Measurements from ENCODE around the gene DMWD. TPM values are rescaled to one million over a fixed set of nuclear protein-coding genes. Genes with fewer than 3 reads are reported as not detected.
A peak's percentile ranks its signal among the peaks of the same experiment; 100 is the strongest.

The DMWD gene
- total RNA-seq, 5 donors from 2014 or later (not counting 1 experiment from before 2014, with no cell fraction given) = 28.4 to 53.3 (median 44.6) TPM

DNA sequence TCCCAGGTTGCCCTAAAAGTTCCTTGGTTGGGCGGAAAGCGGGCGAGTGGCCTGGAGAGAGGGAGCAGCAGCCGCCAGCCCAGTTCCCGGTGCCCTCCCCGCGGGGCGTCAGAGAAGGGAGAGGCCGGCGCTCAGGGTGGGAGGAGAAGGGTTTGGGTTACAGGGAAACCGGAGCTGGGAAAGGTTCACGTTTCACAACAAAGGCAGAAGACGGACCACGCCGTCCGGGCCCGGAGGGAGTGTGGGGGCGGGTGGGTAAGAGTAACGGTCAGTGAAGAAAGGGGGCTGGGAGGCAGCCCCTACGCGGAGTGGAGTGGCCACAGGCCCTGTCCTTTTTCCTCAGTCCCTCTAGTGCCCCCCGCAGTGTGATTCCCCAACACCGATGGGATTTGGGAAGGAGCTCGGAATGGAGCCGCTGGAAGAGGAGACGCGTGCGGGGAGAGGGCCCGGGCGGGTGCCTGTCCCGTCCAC is 25.2 kb downstream of the DMWD start:
- peak overlapping the region; percentile 43 to 90 (median 44) for H3K4me3 Mint-ChIP-seq
- ChIA-PET CTCF (interaction anchor here in 1 of 2 donors (0.6 kb wide), 1 partner anchor 16 kb away, joined by 3 read pairs; no protein-coding TSS in a partner anchor), POLR2A (no interaction called here)
- peaks cover 9 to 20% (median 11%) of the 10 kb centered on the region in 3 donors for H3K4me1 Mint-ChIP-seq
- H3K27ac ChIP-seq (ENCODE audit: low read length) = no peak overlapping the region
- ATAC-seq (replicated peaks in 1 of 4) (no peak), DNase-seq (no peak)
- H3K4me3 ChIP-seq (ENCODE audit: control insufficient read depth in 1 of 2, extremely low read depth in 1 of 2, low read length in 1 of 2) = peak overlapping the region in 1 of 2 donors; percentile 34
- peaks cover 0 to 66% of the 10 kb centered on the region in 2 experiments for H3K27me3 ChIP-seq (replicated peaks in 1 of 2; ENCODE audit: control insufficient read depth in 2 of 2, extremely low read depth in 1 of 2, insufficient read depth in 2 of 2, low read length in 1 of 2)
- H3K4me1 ChIP-seq (ENCODE audit: control insufficient read depth in 1 of 2, extremely low read depth in 1 of 2, insufficient read depth in 2 of 2, low read length in 2 of 2) = peaks cover 2 to 35% of the 10 kb centered on the region in 2 experiments
- WGBS (ENCODE audit: insufficient coverage) = 50% methylated on average over 16 of the region's 31 CpGs
- no peaks in the 10 kb centered on the region for H3K36me3 Mint-ChIP-seq
- H3K9me3 Mint-ChIP-seq = no peaks in the 10 kb centered on the region
- H3K9me3 ChIP-seq = no peaks in the 10 kb centered on the region
- H3K27me3 Mint-ChIP-seq = peaks cover 8 to 20% of the 10 kb centered on the region in 2 donors
- H3K36me3 ChIP-seq (ENCODE audit: control insufficient read depth in 2 of 2, extremely low read depth in 1 of 2, insufficient read depth in 1 of 2, low read length in 1 of 2) = no peaks in the 10 kb centered on the region
- H3K27ac Mint-ChIP-seq = no peak overlapping the region

DNA sequence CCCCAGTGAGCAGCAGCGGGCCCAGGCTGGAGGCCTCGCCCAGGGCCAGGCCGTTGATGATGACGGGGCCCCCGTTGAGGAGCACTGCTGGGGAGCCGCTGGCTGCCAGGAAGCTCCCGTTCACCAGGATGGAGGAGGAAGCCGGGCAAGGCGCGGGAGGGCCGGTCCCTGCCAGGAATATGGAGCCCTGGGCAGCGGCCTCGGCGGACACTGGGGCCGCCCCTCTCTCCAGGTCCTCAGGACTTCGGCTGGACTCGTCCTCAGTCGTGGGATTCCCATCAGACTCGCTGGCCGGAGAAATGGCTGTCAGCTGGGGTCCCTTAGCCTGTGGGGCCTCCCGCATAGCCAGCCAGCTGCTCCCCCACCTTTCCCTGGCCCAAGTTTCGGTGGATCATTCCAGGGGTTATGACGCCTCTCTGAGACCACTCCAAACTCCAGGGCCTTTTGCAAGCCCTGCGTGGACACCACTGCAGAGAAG is 25.7 kb downstream of the DMWD start:
- Mint-ChIP-seq H3K9me3 (no peaks in the 10 kb centered on the region), H3K27me3 (peaks cover 8 to 22% of the 10 kb centered on the region in 2 donors), H3K4me3 (peak overlapping the region; percentile 43 to 90 (median 44)), H3K4me1 (peaks cover 9 to 16% (median 11%) of the 10 kb centered on the region in 3 donors), H3K36me3 (no peaks in the 10 kb centered on the region), H3K27ac (no peak overlapping the region)
- ChIA-PET POLR2A (no interaction called here), CTCF (interaction anchor here in 1 of 2 donors (0.6 kb wide), 1 partner anchor 15 kb away, joined by 3 read pairs; no protein-coding TSS in a partner anchor)
- Histone ChIP-seq H3K27me3 (replicated peaks in 1 of 2; ENCODE audit: control insufficient read depth in 2 of 2, extremely low read depth in 1 of 2, insufficient read depth in 2 of 2, low read length in 1 of 2) (peaks cover 0 to 69% of the 10 kb centered on the region in 2 experiments), H3K4me1 (ENCODE audit: control insufficient read depth in 1 of 2, extremely low read depth in 1 of 2, insufficient read depth in 2 of 2, low read length in 2 of 2) (peaks cover 2 to 35% of the 10 kb centered on the region in 2 experiments), H3K36me3 (ENCODE audit: control insufficient read depth in 2 of 2, extremely low read depth in 1 of 2, insufficient read depth in 1 of 2, low read length in 1 of 2) (no peaks in the 10 kb centered on the region), H3K27ac (ENCODE audit: low read length) (no peak overlapping the region), H3K4me3 (ENCODE audit: control insufficient read depth in 1 of 2, extremely low read depth in 1 of 2, low read length in 1 of 2) (no peak overlapping the region), H3K9me3 (no peaks in the 10 kb centered on the region)
- no peak for ATAC-seq (replicated peaks in 1 of 4)
- 92% methylated on average over 24 of the region's 24 CpGs for WGBS (ENCODE audit: insufficient coverage)
- no peak for DNase-seq

DNA sequence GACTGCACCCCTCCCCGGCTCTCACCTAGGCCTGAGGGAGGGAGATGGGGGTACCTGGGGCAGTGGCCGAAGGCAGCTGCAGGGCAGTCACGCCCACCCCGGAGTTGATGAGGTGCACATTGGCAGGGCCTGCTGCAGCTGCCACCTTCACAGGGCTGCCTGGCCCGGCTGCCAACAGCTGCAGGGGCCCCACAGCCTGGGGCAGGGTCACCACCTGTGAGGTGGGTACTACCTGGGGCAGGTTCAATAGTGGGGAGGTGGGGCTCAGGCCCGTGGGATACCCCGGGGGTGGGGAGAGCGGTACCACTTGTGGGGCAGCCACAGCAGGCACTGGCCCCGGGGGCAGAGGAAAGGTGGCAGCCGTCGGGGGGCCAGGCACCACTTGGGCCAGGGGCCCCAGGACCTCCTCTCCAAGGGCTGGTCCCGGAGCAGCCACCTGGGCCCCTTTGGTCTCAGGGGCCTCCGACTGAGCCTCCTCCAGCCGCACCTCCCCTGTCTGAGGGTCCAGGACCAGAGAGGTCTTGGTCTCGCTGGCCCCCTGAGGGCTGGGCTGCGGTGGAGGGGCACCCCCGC is 26.3 kb downstream of the DMWD start:
- Histone ChIP-seq H3K4me1 (ENCODE audit: control insufficient read depth in 1 of 2, extremely low read depth in 1 of 2, insufficient read depth in 2 of 2, low read length in 2 of 2) (peaks cover 2 to 35% of the 10 kb centered on the region in 2 experiments), H3K27me3 (replicated peaks in 1 of 2; ENCODE audit: control insufficient read depth in 2 of 2, extremely low read depth in 1 of 2, insufficient read depth in 2 of 2, low read length in 1 of 2) (peaks cover 0 to 73% of the 10 kb centered on the region in 2 experiments), H3K4me3 (ENCODE audit: control insufficient read depth in 1 of 2, extremely low read depth in 1 of 2, low read length in 1 of 2) (no peak overlapping the region), H3K9me3 (no peaks in the 10 kb centered on the region), H3K36me3 (ENCODE audit: control insufficient read depth in 2 of 2, extremely low read depth in 1 of 2, insufficient read depth in 1 of 2, low read length in 1 of 2) (no peaks in the 10 kb centered on the region), H3K27ac (ENCODE audit: low read length) (no peak overlapping the region)
- WGBS (ENCODE audit: insufficient coverage) = 92% methylated on average over 14 of the region's 17 CpGs
- Mint-ChIP-seq H3K27me3 (peaks cover 8 to 22% of the 10 kb centered on the region in 2 donors), H3K4me1 (peaks cover 9 to 16% (median 11%) of the 10 kb centered on the region in 3 donors), H3K9me3 (no peaks in the 10 kb centered on the region), H3K36me3 (no peaks in the 10 kb centered on the region), H3K4me3 (peak overlapping the region in 1 of 3 donors; percentile 51), H3K27ac (no peak overlapping the region)
- DNase-seq (no peak), ATAC-seq (replicated peaks in 1 of 4) (no peak)
- CTCF ChIA-PET = no interaction called here
- POLR2A ChIA-PET = no interaction called here

DNA sequence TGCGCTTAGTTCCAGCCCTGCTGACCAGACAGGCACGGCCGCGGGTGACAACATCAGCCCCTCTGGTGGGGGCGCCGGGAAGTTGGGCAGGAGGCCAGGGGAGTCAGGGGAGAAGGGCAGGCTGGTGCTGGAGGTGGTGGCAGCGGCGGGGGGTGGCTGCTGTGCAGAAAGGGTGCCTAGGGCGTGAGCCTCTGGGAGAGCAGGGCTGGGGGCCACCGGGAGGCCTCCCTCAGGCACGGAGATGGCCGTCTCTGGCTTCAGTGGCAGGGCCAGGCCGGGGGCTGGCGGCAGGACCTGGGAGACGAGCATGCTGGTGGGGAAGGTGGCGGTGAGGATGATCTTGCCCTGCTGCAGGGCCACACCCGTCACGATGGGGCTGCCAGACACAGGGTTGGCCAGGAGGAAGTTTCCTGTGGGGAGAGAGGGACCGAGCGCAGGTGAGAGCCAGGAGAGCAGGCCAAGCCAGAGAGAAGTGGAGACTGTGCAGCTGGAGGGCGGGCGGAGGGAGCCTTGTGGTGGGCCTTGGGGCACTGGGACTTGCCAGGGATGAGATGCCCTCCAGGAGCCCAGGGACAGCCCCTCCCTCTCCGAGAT is 26.8 kb downstream of the DMWD start:
- H3K4me3 ChIP-seq (ENCODE audit: control insufficient read depth in 1 of 2, extremely low read depth in 1 of 2, low read length in 1 of 2) = no peak overlapping the region
- H3K36me3 Mint-ChIP-seq = no peaks in the 10 kb centered on the region
- H3K4me1 ChIP-seq (ENCODE audit: control insufficient read depth in 1 of 2, extremely low read depth in 1 of 2, insufficient read depth in 2 of 2, low read length in 2 of 2) = peaks cover 2 to 31% of the 10 kb centered on the region in 2 experiments
- H3K4me1 Mint-ChIP-seq = peaks cover 5 to 12% (median 8%) of the 10 kb centered on the region in 3 donors
- H3K27me3 Mint-ChIP-seq = peaks cover 8 to 22% of the 10 kb centered on the region in 2 donors
- H3K27ac Mint-ChIP-seq = no peak overlapping the region
- ChIA-PET CTCF (no interaction called here), POLR2A (no interaction called here)
- ATAC-seq (replicated peaks in 1 of 4) (no peak), DNase-seq (no peak)
- no peaks in the 10 kb centered on the region for H3K9me3 ChIP-seq
- H3K27me3 ChIP-seq (replicated peaks in 1 of 2; ENCODE audit: control insufficient read depth in 2 of 2, extremely low read depth in 1 of 2, insufficient read depth in 2 of 2, low read length in 1 of 2) = peaks cover 0 to 73% of the 10 kb centered on the region in 2 experiments
- 83% methylated on average over 22 of the region's 23 CpGs for WGBS (ENCODE audit: insufficient coverage)
- H3K9me3 Mint-ChIP-seq = no peaks in the 10 kb centered on the region
- no peak overlapping the region for H3K27ac ChIP-seq (ENCODE audit: low read length)
- peak overlapping the region in 1 of 3 donors; percentile 51 for H3K4me3 Mint-ChIP-seq
- H3K36me3 ChIP-seq (ENCODE audit: control insufficient read depth in 2 of 2, extremely low read depth in 1 of 2, insufficient read depth in 1 of 2, low read length in 1 of 2) = no peaks in the 10 kb centered on the region

DNA sequence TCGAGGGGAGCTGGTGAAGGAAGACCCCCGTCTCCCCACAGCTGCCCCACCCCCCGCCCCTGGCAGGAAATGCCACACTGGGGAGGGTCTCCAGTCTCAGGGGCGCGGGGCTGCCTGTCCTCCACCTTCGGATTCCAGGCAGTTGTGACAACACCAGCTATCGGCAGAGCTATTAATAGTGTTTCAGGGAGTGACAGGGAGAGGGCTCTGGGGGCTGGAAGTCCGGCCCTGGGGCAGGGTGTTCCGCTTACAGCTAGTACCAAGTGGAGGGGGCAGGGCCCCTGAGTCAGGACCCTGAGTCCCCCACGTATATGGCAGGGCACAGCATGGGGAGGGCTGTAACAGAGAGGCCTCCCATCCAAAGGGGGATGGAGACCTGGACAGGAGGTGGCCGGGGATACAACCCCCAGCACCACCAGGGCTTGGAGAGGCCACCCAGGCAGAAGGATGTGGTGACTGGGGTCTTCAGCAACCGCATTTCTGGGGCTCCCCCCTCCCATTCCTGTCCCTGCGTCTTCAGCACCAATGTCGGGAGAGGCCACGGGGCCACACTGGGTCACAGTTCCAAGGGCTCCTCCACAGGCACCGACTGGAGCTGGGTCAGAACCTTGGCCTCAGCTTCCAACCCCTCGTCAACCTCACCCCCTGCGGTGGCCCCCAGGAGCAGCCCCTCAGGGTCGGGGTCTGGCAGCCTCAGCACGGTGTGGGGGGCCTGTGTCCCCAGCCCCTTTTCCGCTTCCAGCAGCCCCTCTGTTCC is 27.5 kb downstream of the DMWD start:
- no peak overlapping the region for H3K4me3 ChIP-seq (ENCODE audit: control insufficient read depth in 1 of 2, extremely low read depth in 1 of 2, low read length in 1 of 2)
- H3K9me3 ChIP-seq = no peaks in the 10 kb centered on the region
- peaks cover 8 to 22% of the 10 kb centered on the region in 2 donors for H3K27me3 Mint-ChIP-seq
- H3K4me1 ChIP-seq (ENCODE audit: control insufficient read depth in 1 of 2, extremely low read depth in 1 of 2, insufficient read depth in 2 of 2, low read length in 2 of 2) = peaks cover 0 to 24% of the 10 kb centered on the region in 2 experiments
- POLR2A ChIA-PET = no interaction called here
- WGBS (ENCODE audit: insufficient coverage) = 71% methylated on average over 16 of the region's 21 CpGs
- CTCF ChIA-PET = interaction anchor here in 1 of 2 donors (0.6 kb wide), 1 partner anchor 48 kb away, joined by 6 read pairs; no protein-coding TSS in a partner anchor
- no peaks in the 10 kb centered on the region for H3K36me3 ChIP-seq (ENCODE audit: control insufficient read depth in 2 of 2, extremely low read depth in 1 of 2, insufficient read depth in 1 of 2, low read length in 1 of 2)
- H3K27ac Mint-ChIP-seq = peak overlapping the region in 1 of 2 donors; percentile 36
- H3K27me3 ChIP-seq (replicated peaks in 1 of 2; ENCODE audit: control insufficient read depth in 2 of 2, extremely low read depth in 1 of 2, insufficient read depth in 2 of 2, low read length in 1 of 2) = peaks cover 0 to 75% of the 10 kb centered on the region in 2 experiments
- H3K4me1 Mint-ChIP-seq = peaks cover 5 to 8% (median 7%) of the 10 kb centered on the region in 3 donors
- no peaks in the 10 kb centered on the region for H3K9me3 Mint-ChIP-seq
- no peak for ATAC-seq (replicated peaks in 1 of 4)
- H3K4me3 Mint-ChIP-seq = peak overlapping the region in 1 of 3 donors; percentile 51
- H3K36me3 Mint-ChIP-seq = no peaks in the 10 kb centered on the region
- no peak overlapping the region for H3K27ac ChIP-seq (ENCODE audit: low read length)
- no peak for DNase-seq

DNA sequence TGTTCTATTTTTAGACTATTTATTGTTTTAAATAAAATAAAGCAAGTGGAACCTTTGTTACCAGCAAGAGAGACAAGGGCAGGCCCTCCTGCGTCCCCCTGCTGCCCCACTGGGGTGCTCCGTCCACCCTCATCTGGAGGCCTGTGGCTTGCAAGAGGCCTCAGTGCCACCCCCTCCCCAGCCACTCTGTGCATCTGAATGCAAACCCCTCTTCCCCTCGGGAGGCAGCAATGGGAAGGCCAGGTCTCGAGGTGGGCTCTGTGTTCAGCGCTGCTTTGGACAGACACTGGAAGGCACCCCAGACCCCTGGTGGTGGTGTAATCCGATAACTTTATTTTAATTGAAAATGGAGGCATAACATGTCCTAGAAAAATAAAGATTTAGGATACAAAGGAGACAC is 28.2 kb downstream of the DMWD start:
- Mint-ChIP-seq H3K36me3 (no peaks in the 10 kb centered on the region), H3K9me3 (no peaks in the 10 kb centered on the region), H3K27ac (no peak overlapping the region), H3K4me1 (peaks cover 1 to 5% (median 4%) of the 10 kb centered on the region in 3 donors), H3K27me3 (peaks cover 8 to 23% of the 10 kb centered on the region in 2 donors), H3K4me3 (peak overlapping the region in 1 of 3 donors; percentile 17)
- H3K27ac ChIP-seq (ENCODE audit: low read length) = no peak overlapping the region
- peaks cover 0 to 77% of the 10 kb centered on the region in 2 experiments for H3K27me3 ChIP-seq (replicated peaks in 1 of 2; ENCODE audit: control insufficient read depth in 2 of 2, extremely low read depth in 1 of 2, insufficient read depth in 2 of 2, low read length in 1 of 2)
- peaks cover 0 to 17% of the 10 kb centered on the region in 2 experiments for H3K4me1 ChIP-seq (ENCODE audit: control insufficient read depth in 1 of 2, extremely low read depth in 1 of 2, insufficient read depth in 2 of 2, low read length in 2 of 2)
- no peak for ATAC-seq (replicated peaks in 1 of 4)
- POLR2A ChIA-PET = no interaction called here
- no peaks in the 10 kb centered on the region for H3K36me3 ChIP-seq (ENCODE audit: control insufficient read depth in 2 of 2, extremely low read depth in 1 of 2, insufficient read depth in 1 of 2, low read length in 1 of 2)
- no peaks in the 10 kb centered on the region for H3K9me3 ChIP-seq
- DNase-seq = no peak
- no peak overlapping the region for H3K4me3 ChIP-seq (ENCODE audit: control insufficient read depth in 1 of 2, extremely low read depth in 1 of 2, low read length in 1 of 2)
- CTCF ChIA-PET = no interaction called here
- WGBS (ENCODE audit: insufficient coverage) = 92% methylated on average over 2 of the region's 6 CpGs

All from T-cell (primary cell).